ENCODE results near the gene SAT2. TPM values are rescaled to one million over a fixed set of nuclear protein-coding genes. Genes with fewer than 3 reads are reported as not detected.

SAT2 gene
- 80.0 TPM for total RNA-seq
- long read RNA-seq, transcript SAT2-201 (6 exons, 946 nt) = minor isoform, 16 of 71 reads
- long read RNA-seq, transcript SAT2-202 (6 exons, 974 nt) = major isoform, 17 of 71 reads
- long read RNA-seq, transcript SAT2-213 (5 exons, 582 nt) = minor isoform, 11 of 71 reads
- long read RNA-seq, transcript SAT2-208 (5 exons, 640 nt) = minor isoform, 10 of 71 reads
- long read RNA-seq, partial matches to known transcripts = 3 of 71 reads
- long read RNA-seq, other reads (novel, unspliced or antisense) = 5 of 71 reads

DNA sequence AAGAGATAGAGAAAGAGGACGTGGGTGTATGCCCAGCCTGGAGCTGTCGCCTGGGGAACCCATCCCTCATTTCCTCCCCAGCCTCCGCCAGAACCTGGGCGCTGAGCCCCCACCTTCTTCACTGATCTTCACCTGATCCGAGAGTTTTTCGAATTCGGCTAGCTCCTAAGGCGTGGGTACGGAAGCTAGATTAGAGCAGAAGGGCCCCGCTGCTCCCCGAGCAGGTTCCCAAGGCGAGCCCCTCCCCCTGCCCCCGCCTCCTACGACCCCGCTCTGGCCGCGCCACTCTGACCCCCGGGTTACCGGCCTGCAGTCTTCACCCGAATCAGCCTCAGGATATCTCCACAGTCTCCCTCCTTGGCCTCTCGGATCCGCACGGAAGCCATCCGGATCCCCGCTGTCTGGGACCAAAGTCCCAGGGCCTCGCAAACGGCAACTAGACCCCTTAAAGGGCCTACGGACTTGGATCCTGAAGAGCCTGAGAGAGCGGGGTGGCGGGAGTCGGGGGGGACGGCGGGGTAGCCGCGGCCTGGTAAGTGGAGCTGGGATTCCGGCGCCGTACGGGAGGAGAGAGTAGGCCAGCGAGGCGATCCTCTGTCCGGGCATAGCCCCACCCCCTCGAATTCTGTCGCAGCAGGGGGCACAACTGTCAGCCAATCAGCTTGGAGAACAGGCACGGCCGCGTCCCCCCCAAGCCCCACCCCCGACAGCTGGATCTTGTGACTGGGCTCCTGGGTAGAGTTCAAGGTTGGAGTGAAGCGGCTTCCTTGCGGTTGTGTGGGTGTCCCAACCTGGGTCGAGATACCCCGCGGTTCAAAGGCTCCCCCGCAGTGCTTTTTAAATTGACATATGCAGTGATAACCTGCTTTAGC is at the start of gene SAT2:
TSS of gene SAT2 (minus strand) at position 572 of the 872 bp plus-strand sequence. CDS start at position 386, 186 bp downstream.
- intact Hi-C loops (cut with DNase I) = no loop called here
- DNase-seq (peak; percentile 96), ATAC-seq (ENCODE audit: poor library complexity) (peak; percentile 99)

GRCh38 chr17:7676533-7676932 is 48.9 kb upstream of the SAT2 start:
- DNase-seq (no peak), ATAC-seq (ENCODE audit: poor library complexity) (no peak)
- intact Hi-C loops (cut with DNase I) = no loop called here

DNA sequence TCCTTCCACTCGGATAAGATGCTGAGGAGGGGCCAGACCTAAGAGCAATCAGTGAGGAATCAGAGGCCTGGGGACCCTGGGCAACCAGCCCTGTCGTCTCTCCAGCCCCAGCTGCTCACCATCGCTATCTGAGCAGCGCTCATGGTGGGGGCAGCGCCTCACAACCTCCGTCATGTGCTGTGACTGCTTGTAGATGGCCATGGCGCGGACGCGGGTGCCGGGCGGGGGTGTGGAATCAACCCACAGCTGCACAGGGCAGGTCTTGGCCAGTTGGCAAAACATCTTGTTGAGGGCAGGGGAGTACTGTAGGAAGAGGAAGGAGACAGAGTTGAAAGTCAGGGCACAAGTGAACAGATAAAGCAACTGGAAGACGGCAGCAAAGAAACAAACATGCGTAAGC is 47.3 kb upstream of the SAT2 start:
- no peak for ATAC-seq (ENCODE audit: poor library complexity)
- intact Hi-C loops (cut with DNase I) = no loop called here
- DNase-seq = no peak

GRCh38 chr17:7673239-7673638 is 45.6 kb upstream of the SAT2 start:
- DNase-seq (no peak), ATAC-seq (ENCODE audit: poor library complexity) (no peak)
- intact Hi-C loops (cut with DNase I) = no loop called here

- no peak for ATAC-seq (ENCODE audit: poor library complexity)
- no peak for DNase-seq
- intact Hi-C loops (cut with DNase I) = no loop called here
Observed at GRCh38 chr17:7668482-7668881, 40.9 kb upstream of the SAT2 start.

GRCh38 chr17:7667656-7668406 is 40.2 kb upstream of the SAT2 start:
- DNase-seq (no peak), ATAC-seq (ENCODE audit: poor library complexity) (no peak)
- intact Hi-C loops (cut with DNase I) = no loop called here

DNA sequence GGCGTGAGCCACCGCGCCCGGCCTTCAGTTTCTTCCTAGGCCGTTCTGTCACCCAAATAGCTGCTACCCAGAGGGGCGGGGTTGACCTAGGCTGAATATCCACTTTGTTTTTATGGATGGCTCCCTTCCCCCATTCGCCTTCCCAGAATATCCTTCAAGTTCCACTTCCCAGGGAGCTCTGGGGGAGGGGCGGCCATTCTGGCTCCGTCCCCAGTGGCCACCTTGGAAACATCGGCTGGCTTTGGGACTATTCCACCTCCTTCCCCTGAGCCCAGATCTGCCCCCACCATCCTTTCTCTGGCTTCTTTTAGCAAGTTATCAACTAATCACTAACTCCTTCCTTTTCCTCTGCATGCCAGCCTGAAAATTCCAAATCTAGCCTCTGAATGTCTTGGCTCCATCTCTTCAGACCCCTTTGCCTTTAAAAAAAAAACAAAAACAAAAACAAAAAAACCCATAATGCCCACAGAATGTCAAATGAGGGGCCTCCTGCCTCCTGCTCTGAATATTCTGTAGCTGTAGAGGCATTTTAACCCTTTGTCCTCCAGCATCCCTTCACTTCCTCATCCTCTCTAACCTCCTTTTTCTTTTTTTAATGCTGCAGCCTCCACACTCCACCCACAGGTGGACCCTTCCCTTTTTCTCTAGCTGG is 29.5 kb upstream of the SAT2 start:
- intact Hi-C loops (cut with DNase I) = no loop called here
- DNase-seq (peak; percentile 69), ATAC-seq (ENCODE audit: poor library complexity) (peak; percentile 67)

DNA sequence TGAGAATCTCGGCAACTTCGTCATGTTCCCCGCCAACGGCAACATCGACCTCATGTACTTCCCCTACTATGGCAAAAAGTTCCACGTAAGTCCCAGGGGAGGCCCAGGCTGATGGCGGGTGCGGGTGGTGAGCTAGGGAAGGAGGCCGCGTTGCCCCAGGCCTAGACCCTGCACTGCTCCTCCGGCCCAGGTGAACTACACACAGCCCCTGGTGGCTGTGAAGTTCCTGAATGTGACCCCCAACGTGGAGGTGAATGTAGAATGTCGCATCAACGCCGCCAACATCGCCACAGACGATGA is 27.9 kb upstream of the SAT2 start:
- DNase-seq (no peak), ATAC-seq (ENCODE audit: poor library complexity) (no peak)
- intact Hi-C loops (cut with DNase I) = no loop called here

- DNase-seq = no peak
- intact Hi-C loops (cut with DNase I) = no loop called here
- ATAC-seq (ENCODE audit: poor library complexity) = no peak
Observed at GRCh38 chr17:7654832-7655540, 27.4 kb upstream of the SAT2 start.

- intact Hi-C loops (cut with DNase I) = no loop called here
- ATAC-seq (ENCODE audit: poor library complexity) = no peak
Observed at GRCh38 chr17:7652388-7653356, 25.1 kb upstream of the SAT2 start.

DNA sequence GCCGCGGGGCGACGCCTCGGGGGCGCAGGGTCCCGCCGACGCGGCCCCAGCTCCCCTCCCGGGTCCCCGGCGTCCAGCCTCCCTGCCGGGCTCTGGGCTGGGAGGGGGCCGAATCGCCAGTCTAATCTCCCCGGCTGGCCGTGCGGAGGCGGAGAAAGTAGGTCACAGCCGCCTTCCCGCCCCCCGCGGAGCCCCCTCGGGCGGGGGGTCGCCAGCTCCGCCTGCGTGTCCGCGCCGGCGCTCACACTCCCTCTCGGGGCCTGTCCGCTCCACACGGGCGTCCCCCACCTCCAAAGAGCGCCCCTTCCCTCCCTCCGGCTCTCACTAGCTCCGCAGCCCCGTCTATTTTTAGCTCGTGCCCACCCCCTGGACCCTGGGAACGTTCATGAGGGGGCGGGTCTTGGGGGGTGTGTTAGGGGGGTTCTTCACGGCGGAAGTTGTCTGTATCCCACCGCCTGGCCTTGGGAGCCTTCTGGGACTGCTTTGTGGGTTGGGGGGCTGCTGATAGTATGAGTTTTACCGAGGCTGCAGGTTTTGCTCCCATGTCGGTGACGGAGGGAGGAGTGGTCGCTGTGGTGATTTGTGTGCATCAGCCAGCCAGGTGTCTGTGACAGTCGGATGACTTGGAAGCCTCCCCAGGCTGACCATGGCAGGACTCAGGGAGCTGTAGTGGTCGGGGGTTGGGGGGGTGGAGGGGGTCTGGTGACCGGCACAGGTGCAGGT is 24.2 kb upstream of the SAT2 start:
- ATAC-seq (ENCODE audit: poor library complexity) (peak; percentile 32), DNase-seq (no peak)
- intact Hi-C loops (cut with DNase I) = no loop called here

More at GRCh38 chr17:7652388-7653356, 25.1 kb upstream of the SAT2 start:
- DNase-seq = no peak

DNA sequence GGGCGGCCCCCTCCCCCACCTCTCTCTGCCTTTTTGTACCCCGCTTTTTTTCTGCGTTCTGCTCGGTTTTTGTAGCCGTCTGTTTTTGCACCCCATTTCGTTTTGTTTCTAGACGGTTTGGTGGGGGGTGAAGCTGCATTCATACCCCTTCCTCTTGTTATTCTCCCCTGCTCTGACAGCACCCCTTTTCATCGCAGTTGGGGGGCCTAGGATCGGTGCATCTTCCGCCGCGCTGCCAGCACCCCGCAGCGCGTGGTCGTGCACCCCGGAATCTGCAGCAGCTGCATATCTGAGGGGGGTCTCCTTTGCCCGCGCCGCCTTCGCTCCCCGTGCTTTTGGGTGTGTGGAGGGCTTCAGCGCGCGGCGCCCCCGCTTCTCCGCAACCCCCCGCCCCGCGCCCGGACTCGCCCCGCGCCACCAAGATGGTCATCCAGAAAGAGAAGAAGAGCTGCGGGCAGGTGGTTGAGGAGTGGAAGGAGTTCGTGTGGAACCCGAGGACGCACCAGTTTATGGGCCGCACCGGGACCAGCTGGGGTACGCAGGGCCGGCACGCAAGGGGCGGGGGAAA is 23.6 kb upstream of the SAT2 start:
- intact Hi-C loops (cut with DNase I) = no loop called here
- ATAC-seq (ENCODE audit: poor library complexity) (peak; percentile 16), DNase-seq (no peak)

GRCh38 chr17:7650509-7651096 is 23.0 kb upstream of the SAT2 start, which contains the start of gene ATP1B2:
ATP1B2 (plus strand) TSS chr17:7650926; CDS start chr17:7651519, 593 bp downstream.
- ATAC-seq (ENCODE audit: poor library complexity) (peak; percentile 91), DNase-seq (peak; percentile 83)
- intact Hi-C loops (cut with DNase I) = no loop called here

DNA sequence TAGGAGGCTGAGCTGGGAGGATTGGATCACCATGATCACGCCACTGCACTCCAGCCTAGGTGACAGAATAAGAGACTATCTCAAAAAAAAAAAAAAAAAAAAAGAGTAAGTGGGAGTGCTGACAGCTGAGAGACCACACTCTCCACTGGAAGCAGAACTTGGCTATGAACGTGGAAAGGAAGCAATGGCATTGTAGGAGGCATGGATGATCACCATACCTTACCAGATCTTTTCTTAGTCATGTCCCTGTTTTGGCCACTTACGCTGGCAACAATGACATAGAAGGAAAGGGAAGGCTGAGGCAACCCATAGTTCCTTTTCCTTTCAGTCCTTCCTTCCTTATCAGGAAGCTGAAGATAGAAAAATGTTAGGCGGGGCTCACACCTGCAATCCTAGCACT is 19.4 kb upstream of the SAT2 start:
- intact Hi-C loops (cut with DNase I) = no loop called here
- no peak for ATAC-seq (ENCODE audit: poor library complexity)
- no peak for DNase-seq

DNA sequence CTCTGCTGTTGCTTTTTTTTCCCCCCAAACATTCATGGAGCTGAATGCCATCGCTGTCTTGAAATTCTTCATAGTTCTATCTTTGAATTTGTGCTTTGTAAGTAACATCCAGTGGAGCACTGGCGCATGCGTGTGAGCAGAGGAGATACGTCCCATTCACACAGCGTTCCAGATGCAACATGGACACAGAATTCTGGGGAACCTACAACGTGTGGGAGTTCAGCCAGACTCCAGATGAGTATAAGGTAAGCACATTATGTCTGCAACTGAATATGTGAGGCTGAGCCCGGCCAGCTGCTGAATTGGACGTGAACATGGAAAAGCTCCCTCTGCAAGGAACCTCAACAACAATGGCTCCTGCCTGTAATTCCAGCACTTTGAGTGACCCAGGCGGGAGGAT is 18.8 kb upstream of the SAT2 start:
- intact Hi-C loops (cut with DNase I) = no loop called here
- ATAC-seq (ENCODE audit: poor library complexity) (no peak), DNase-seq (no peak)

DNA sequence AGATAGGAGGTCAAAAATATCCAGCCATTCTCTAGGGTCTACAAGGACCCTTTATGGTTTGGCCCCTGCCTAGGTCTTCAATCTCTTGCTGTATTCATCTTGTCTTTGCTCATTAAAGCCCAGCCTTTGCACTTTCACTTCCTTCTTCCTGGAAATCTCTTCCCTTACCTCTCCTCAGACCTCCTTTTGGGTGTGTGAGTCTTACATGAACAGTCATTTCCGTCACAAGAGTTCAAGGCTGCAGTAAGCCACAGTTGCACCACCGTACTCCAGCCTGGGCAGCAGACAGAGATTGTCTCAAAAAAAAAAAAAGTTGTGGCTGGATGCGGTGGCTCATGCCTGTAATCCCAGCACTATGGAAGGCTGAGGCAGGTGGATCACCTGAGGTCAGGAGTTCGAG is 17.2 kb upstream of the SAT2 start:
- intact Hi-C loops (cut with DNase I) = no loop called here
- ATAC-seq (ENCODE audit: poor library complexity) (no peak), DNase-seq (no peak)
